Endothelial cell of umbilical vein (primary cell): ENCODE results near the gene NR2C1. TPM values are rescaled to one million over a fixed set of nuclear protein-coding genes. Genes with fewer than 3 reads are reported as not detected.

Experiments
- BruUV-seq: library from RNA; stranded (reverse); fragments of 400-500 nt; replicated peaks from 2 replicates; lab custom pipeline; 2021; lab: Mats Ljungman, UMichigan
- CTCF ChIA-PET: fragments of 300-600, 350-600 bp; sonication (Branson Sonifier 250); formaldehyde crosslinking; loops from one replicate; lab custom pipeline; 2021; ENCODE audit warnings: antibody characterized with exemption, inconsistent platforms; lab: Charles Lee
- POLR2A ChIA-PET: fragments of 300-600, 350-600 bp; sonication (Branson Sonifier 250); formaldehyde crosslinking; loops from one replicate; lab custom pipeline; 2021; ENCODE audit warnings: antibody characterized with exemption, inconsistent platforms; lab: Charles Lee
- DNase-seq: peaks from one replicate; pipeline ENCODE4 v3.0.0-alpha.2; 2011; ENCODE audit warnings: low read depth, low spot score
- FAIRE-seq: peaks from 2 replicates; lab custom pipeline; 2011; peaks lifted over from hg19 to GRCh38; lab: Jason Lieb, UNC
- H2AFZ ChIP-seq: 2 replicates; pipeline ENCODE4 v1.6.0; 2012; ENCODE audit warnings: low read depth, low read length, control low read depth, inconsistent platforms
- H3K27ac ChIP-seq: 2 replicates; pipeline ENCODE4 v1.5.1; 2011; ENCODE audit warnings: low read depth, mild to moderate bottlenecking, control low read depth, low read length, moderate library complexity; ENCODE audit not compliant: insufficient read depth
- H3K27me3 ChIP-seq, 2 experiments: 2 replicates each; pipeline versions ENCODE4 v1.6.0 to v1.6.1; 2011; ENCODE audit warnings: low read length in 2 of 2, mixed read lengths in 1 of 2; ENCODE audit not compliant: control insufficient read depth in 2 of 2, insufficient read depth in 2 of 2
- H3K36me3 ChIP-seq, 2 experiments: 2 replicates in 1 of 2; 3 replicates in 1 of 2; pipeline ENCODE4 v1.5.1; 2011; ENCODE audit warnings: low read length in 2 of 2, mild to moderate bottlenecking in 1 of 2, moderate library complexity in 1 of 2; ENCODE audit not compliant: control insufficient read depth in 2 of 2, insufficient read depth in 2 of 2; ENCODE audit errors: extremely low read depth in 1 of 2
- H3K4me1 ChIP-seq: 3 replicates; pipeline ENCODE4 v1.5.1; 2011; ENCODE audit warnings: mild to moderate bottlenecking, low read length; ENCODE audit not compliant: control insufficient read depth, insufficient read depth; ENCODE audit errors: extremely low read depth
- H3K4me2 ChIP-seq: 2 replicates; pipeline ENCODE4 v1.6.1; 2011; ENCODE audit warnings: low read length, control low read depth, mixed read lengths; ENCODE audit not compliant: insufficient read depth
- H3K4me3 ChIP-seq, 3 experiments: fragments of 200-600 bp in 1 of 3; sonication (generic), shearing (Covaris generic) in 1 of 3; replicated peaks in 1 of 3; 2 replicates each; pipeline ENCODE4 v1.5.1; 2011 to 2016; ENCODE audit warnings: control low read depth in 3 of 3, low read length in 3 of 3, mild to moderate bottlenecking in 2 of 3, inconsistent platforms in 1 of 3, low read depth in 1 of 3, moderate library complexity in 1 of 3; ENCODE audit not compliant: insufficient read depth in 1 of 3
- H3K79me2 ChIP-seq: 2 replicates; pipeline ENCODE4 v1.6.0; 2012; ENCODE audit warnings: low read length, inconsistent platforms; ENCODE audit not compliant: control insufficient read depth, insufficient read depth
- H3K9ac ChIP-seq: replicated peaks from 2 replicates; pipeline ENCODE3; 2011; ENCODE audit warnings: low read length, control low read depth; ENCODE audit not compliant: insufficient read depth; ENCODE audit errors: extremely low read depth
- H3K9me1 ChIP-seq: replicated peaks from 3 replicates; pipeline ENCODE4 v1.6.0; 2011; ENCODE audit warnings: mild to moderate bottlenecking, low read length; ENCODE audit not compliant: control insufficient read depth, insufficient read depth; ENCODE audit errors: extremely low read depth
- H3K9me3 ChIP-seq: replicated peaks from 2 replicates; pipeline ENCODE4 v1.5.1; 2012; ENCODE audit warnings: low read length, inconsistent platforms; ENCODE audit not compliant: control insufficient read depth, insufficient read depth
- H4K20me1 ChIP-seq: replicated peaks from 2 replicates; pipeline ENCODE3; 2011; ENCODE audit warnings: mild to moderate bottlenecking, low read length; ENCODE audit not compliant: control insufficient read depth, insufficient read depth; ENCODE audit errors: extremely low read depth
- EZH2 ChIP-seq: IDR thresholded peaks from 2 replicates; pipeline ENCODE4 v1.6.1; 2012; ENCODE audit warnings: borderline replicate concordance, low read depth, mild to moderate bottlenecking, moderate library complexity, low read length, inconsistent platforms; ENCODE audit not compliant: severe bottlenecking
- FOS ChIP-seq: IDR thresholded peaks from 2 replicates; pipeline ENCODE4 v1.6.1; 2011; ENCODE audit warnings: mild to moderate bottlenecking, low read length, moderate library complexity, borderline replicate concordance; ENCODE audit not compliant: insufficient read depth
- GATA2 ChIP-seq: IDR thresholded peaks from 2 replicates; pipeline ENCODE4 v1.7.0; 2011; ENCODE audit warnings: low read depth, mild to moderate bottlenecking, moderate library complexity, mixed read lengths, low read length; ENCODE audit not compliant: insufficient read length, insufficient read depth
- JUN ChIP-seq: IDR thresholded peaks from 2 replicates; pipeline ENCODE4 v1.6.1; 2011; ENCODE audit warnings: borderline replicate concordance, low read depth; ENCODE audit not compliant: insufficient read length, insufficient read depth
- POLR2AphosphoS5 ChIP-seq: IDR thresholded peaks from 2 replicates; pipeline ENCODE4 v1.6.1; 2012; ENCODE audit warnings: low read depth, mild to moderate bottlenecking, control low read depth, low read length, moderate library complexity; ENCODE audit not compliant: insufficient read depth
- dilution Hi-C: fragments of 300-500 bp; cut with MboI; formaldehyde crosslinking; loops from one replicate; pipeline ENCODE4 v1.15.0; 2019; ENCODE audit warnings: low sequenced_read_pairs; ENCODE audit not compliant: extremely low pct_ligation_motif_present
- intact Hi-C: fragments of 100-400 bp; cut with micrococcal nuclease; formaldehyde crosslinking; loops from one replicate; pipeline ENCODE4 v1.10.0; 2022
- polyA plus RNA-seq, 4 experiments: library from polyadenylated mRNA; depleted of rRNA in 3 of 4; stranded (reverse) in 3 of 4; unstranded in 1 of 4; fragments of >200 nt; gene quantifications; 2 replicates each; pipeline versions ENCODE4 v1.2.1 to v1.2.3, GENCODE V29; 2011 to 2012; ENCODE audit warnings: missing spikeins in 1 of 4
- total RNA-seq: library from RNA; stranded (reverse); gene quantifications from 2 replicates; pipeline ENCODE4 v1.2.3, GENCODE V29; 2021
- TF ChIP-seq, protein P1 (sequence below), 2 donors: IDR thresholded peaks; 1 replicate in 1 of 2; 2 replicates in 1 of 2; pipeline ENCODE4 v1.5.1; 2011; ENCODE audit warnings: low read length in 2 of 2, mild to moderate bottlenecking in 2 of 2, moderate library complexity in 2 of 2, control low read depth in 1 of 2, inconsistent platforms in 1 of 2, low read depth in 1 of 2; ENCODE audit not compliant: insufficient read depth in 1 of 2; ENCODE audit errors: extremely low read depth in 1 of 2
- TF ChIP-seq, protein P2 (sequence below): IDR thresholded peaks from 2 replicates; pipeline ENCODE4 v1.6.1; 2011; ENCODE audit not compliant: insufficient read depth, insufficient read length

Gene NR2C1
- total and polyA plus RNA-seq, 2 donors (not counting 3 experiments of a cell fraction or from before 2014, with no cell fraction given): 21.0 to 37.7 TPM

DNA sequence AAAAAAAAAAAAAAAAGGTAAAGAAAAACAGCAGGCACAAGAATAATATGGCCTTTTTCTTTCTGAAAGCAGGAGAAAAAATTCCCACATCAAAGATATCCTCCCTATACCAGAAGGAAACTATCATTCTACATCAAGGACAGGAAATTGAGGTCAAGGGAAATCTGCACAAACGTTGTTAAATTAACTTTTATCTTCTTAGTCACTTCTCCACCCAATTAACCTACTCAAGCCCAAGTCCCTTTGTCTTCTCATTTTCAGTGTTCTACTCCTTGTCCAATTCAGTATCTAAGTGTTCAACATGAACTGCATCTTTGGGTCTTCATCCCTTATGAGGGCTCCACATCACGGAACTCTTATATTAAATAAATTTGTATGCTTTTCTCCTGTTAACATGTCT lies 85.6 kb downstream of the NR2C1 start:
- Histone ChIP-seq H3K9me3 (no peaks in the 10 kb centered on the region), H3K4me3 (no peak overlapping the region), H3K79me2 (peaks cover 3% of the 10 kb centered on the region), H4K20me1 (no peaks in the 10 kb centered on the region), H2AFZ (no peak overlapping the region), H3K9me1 (no peaks in the 10 kb centered on the region), H3K36me3 (peaks cover 2 to 10% of the 10 kb centered on the region in 2 experiments), H3K4me2 (no peak overlapping the region), H3K9ac (no peak overlapping the region), H3K27me3 (no peaks in the 10 kb centered on the region), H3K4me1 (no peaks in the 10 kb centered on the region), H3K27ac (no peak overlapping the region)
- dilution Hi-C loops: no loop called here
- intact Hi-C loops: no loop called here
- DNase-seq: no peak
- BruUV-seq: no TSS peak
- no peak for FAIRE-seq
- ChIA-PET POLR2A (no interaction called here), CTCF (no interaction called here)
- TF ChIP-seq, protein P1, sequence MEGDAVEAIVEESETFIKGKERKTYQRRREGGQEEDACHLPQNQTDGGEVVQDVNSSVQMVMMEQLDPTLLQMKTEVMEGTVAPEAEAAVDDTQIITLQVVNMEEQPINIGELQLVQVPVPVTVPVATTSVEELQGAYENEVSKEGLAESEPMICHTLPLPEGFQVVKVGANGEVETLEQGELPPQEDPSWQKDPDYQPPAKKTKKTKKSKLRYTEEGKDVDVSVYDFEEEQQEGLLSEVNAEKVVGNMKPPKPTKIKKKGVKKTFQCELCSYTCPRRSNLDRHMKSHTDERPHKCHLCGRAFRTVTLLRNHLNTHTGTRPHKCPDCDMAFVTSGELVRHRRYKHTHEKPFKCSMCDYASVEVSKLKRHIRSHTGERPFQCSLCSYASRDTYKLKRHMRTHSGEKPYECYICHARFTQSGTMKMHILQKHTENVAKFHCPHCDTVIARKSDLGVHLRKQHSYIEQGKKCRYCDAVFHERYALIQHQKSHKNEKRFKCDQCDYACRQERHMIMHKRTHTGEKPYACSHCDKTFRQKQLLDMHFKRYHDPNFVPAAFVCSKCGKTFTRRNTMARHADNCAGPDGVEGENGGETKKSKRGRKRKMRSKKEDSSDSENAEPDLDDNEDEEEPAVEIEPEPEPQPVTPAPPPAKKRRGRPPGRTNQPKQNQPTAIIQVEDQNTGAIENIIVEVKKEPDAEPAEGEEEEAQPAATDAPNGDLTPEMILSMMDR (IDR thresholded peaks at IDR 0.05; ENCODE audit: extremely low read depth in 1 of 2, insufficient read depth in 1 of 2, low read depth in 1 of 2, low read length in 2 of 2): no peak
- TF ChIP-seq GATA2 (no peak), EZH2 (no peak), FOS (no peak), JUN (no peak), POLR2AphosphoS5 (no peak)
- TF ChIP-seq, protein P2, sequence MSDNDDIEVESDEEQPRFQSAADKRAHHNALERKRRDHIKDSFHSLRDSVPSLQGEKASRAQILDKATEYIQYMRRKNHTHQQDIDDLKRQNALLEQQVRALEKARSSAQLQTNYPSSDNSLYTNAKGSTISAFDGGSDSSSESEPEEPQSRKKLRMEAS: no peak
